ENCODE data around the gene ATP6V1B1.

The ATP6V1B1 gene

DNA sequence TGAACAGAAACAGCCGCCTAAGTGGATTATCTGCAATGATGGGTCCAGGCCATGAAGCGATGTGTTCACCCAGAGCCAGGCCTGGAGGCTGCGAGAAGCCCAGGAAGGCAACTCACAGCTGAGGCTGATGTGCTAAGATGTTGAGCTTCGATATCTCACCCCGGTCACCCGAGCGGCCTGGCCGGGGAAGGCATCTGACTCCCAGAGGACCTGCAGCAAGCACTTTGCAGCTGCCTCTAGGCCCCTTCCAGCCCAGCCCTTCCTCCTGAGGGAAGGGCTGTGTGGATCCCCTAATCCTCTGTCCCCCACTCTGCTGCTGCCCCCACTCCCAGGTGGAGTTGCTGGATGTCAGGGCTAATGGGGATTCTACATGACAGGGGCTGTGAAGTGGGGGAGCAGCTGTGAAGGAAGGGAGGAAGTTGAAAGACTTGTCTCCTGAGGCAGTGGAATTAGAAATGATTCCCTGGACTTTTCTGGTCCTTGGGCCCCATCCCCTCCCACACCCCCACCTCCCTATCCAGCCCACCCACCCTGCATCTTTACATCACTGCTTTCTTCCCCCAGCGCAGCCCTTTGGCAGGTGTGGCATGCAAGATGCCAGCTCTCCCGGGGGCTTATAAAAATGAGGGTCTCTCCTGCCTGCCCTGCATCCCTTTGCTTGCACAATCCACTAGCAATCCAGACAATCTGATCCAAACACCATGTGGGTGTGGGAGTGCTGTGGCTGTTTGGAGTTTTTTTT, 4.3 kb downstream of the ATP6V1B1 start:
- Histone ChIP-seq H3K36me3 (ENCODE audit: insufficient read depth, low read length) (no peaks in the 10 kb centered on the region), H3F3A (ENCODE audit: low read depth) (no peaks in the 10 kb centered on the region), H3K79me2 (ENCODE audit: insufficient read depth, low read length) (no peaks in the 10 kb centered on the region), H3K9ac (ENCODE audit: low read depth, low read length, poor library complexity, severe bottlenecking) (no peak overlapping the region), H3K4me2 (ENCODE audit: low read depth, low read length, poor library complexity, severe bottlenecking) (no peak overlapping the region), H4K20me1 (ENCODE audit: insufficient read depth, low read length, poor library complexity, severe bottlenecking) (no peaks in the 10 kb centered on the region), H3K4me1 (ENCODE audit: insufficient read depth, low read length, poor library complexity, severe bottlenecking) (no peaks in the 10 kb centered on the region), H2AFZ (ENCODE audit: low read length) (no peak overlapping the region), H3K4me3 (ENCODE audit: low read length, poor library complexity, severe bottlenecking) (no peak overlapping the region), H3K9me2 (replicated peaks; ENCODE audit: low read depth, low read length) (no peaks in the 10 kb centered on the region), H3K9me3 (ENCODE audit: insufficient read depth, low read depth, low read length) (no peaks in the 10 kb centered on the region), H3K27me3 (ENCODE audit: insufficient read depth, low read length, poor library complexity, severe bottlenecking) (no peaks in the 10 kb centered on the region)
- TF ChIP-seq EZH2phosphoT487 (IDR thresholded peaks at IDR 0.05; ENCODE audit: borderline replicate concordance) (no peak), CTCF (conservative IDR thresholded peaks at IDR 0.05; ENCODE audit: low read length) (no peak)

DNA sequence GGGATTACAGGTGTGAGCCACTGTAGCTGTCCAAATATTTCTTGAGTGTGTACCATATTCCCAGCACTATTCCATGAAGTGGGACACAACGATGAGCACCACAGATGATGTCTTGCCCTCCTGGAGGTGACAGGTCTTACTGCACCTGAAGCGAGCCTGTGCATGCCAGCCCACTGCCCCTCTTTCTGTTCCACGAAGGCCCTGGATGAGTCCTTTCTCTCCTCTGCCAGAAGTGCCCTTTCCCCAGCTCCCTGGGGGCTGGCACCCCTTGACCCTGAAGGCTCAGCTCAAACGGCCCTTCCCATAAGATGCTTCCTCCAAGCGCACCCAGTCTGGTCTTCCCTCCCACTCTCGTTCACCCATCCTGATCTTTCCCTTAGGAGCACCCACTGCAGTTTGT, 5.5 kb downstream of the ATP6V1B1 start:
- Histone ChIP-seq H2AFZ (ENCODE audit: low read length) (no peak overlapping the region), H3K4me3 (ENCODE audit: low read length, poor library complexity, severe bottlenecking) (no peak overlapping the region), H3K4me1 (ENCODE audit: insufficient read depth, low read length, poor library complexity, severe bottlenecking) (peaks cover 5% of the 10 kb centered on the region), H3K9me3 (ENCODE audit: insufficient read depth, low read depth, low read length) (no peaks in the 10 kb centered on the region), H3K9ac (ENCODE audit: low read depth, low read length, poor library complexity, severe bottlenecking) (no peak overlapping the region), H3F3A (ENCODE audit: low read depth) (no peaks in the 10 kb centered on the region), H3K79me2 (ENCODE audit: insufficient read depth, low read length) (no peaks in the 10 kb centered on the region), H3K27me3 (ENCODE audit: insufficient read depth, low read length, poor library complexity, severe bottlenecking) (no peaks in the 10 kb centered on the region), H3K36me3 (ENCODE audit: insufficient read depth, low read length) (no peaks in the 10 kb centered on the region), H4K20me1 (ENCODE audit: insufficient read depth, low read length, poor library complexity, severe bottlenecking) (no peaks in the 10 kb centered on the region), H3K9me2 (replicated peaks; ENCODE audit: low read depth, low read length) (no peaks in the 10 kb centered on the region), H3K4me2 (ENCODE audit: low read depth, low read length, poor library complexity, severe bottlenecking) (no peak overlapping the region)
- TF ChIP-seq CTCF (conservative IDR thresholded peaks at IDR 0.05; ENCODE audit: low read length) (no peak), EZH2phosphoT487 (IDR thresholded peaks at IDR 0.05; ENCODE audit: borderline replicate concordance) (no peak)

DNA sequence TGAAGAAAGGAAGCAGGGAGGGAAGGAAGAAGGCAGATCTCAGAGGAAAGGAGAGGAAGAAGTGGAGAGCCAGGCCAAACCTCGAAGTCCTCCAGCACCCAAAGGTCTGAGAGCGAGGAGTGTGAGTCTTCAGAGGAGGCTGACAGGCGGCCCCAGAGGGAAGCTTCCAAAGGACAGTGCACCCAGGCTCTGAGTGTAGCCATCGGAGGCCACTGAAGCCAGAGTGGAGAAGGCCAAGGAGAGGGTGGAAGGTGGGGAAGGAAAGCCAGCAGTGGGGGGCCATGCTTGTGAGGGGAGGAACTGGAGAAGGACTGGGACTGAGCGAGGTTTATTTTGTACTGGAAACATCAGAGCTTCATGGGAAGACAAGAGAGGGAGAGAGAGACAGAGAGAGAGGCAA, 6.0 kb downstream of the ATP6V1B1 start:
- Histone ChIP-seq H3K9ac (ENCODE audit: low read depth, low read length, poor library complexity, severe bottlenecking) (no peak overlapping the region), H2AFZ (ENCODE audit: low read length) (no peak overlapping the region), H3F3A (ENCODE audit: low read depth) (no peaks in the 10 kb centered on the region), H3K9me2 (replicated peaks; ENCODE audit: low read depth, low read length) (no peaks in the 10 kb centered on the region), H3K27me3 (ENCODE audit: insufficient read depth, low read length, poor library complexity, severe bottlenecking) (no peaks in the 10 kb centered on the region), H3K79me2 (ENCODE audit: insufficient read depth, low read length) (no peaks in the 10 kb centered on the region), H3K4me3 (ENCODE audit: low read length, poor library complexity, severe bottlenecking) (no peak overlapping the region), H3K4me2 (ENCODE audit: low read depth, low read length, poor library complexity, severe bottlenecking) (no peak overlapping the region), H3K4me1 (ENCODE audit: insufficient read depth, low read length, poor library complexity, severe bottlenecking) (peaks cover 7% of the 10 kb centered on the region), H3K36me3 (ENCODE audit: insufficient read depth, low read length) (no peaks in the 10 kb centered on the region), H4K20me1 (ENCODE audit: insufficient read depth, low read length, poor library complexity, severe bottlenecking) (no peaks in the 10 kb centered on the region), H3K9me3 (ENCODE audit: insufficient read depth, low read depth, low read length) (no peaks in the 10 kb centered on the region)
- TF ChIP-seq CTCF (conservative IDR thresholded peaks at IDR 0.05; ENCODE audit: low read length): no peak
- TF ChIP-seq EZH2phosphoT487 (IDR thresholded peaks at IDR 0.05; ENCODE audit: borderline replicate concordance): no peak

Measured in Loucy (cell line).